Measurements from ENCODE around the gene SCYGR8.

DNA sequence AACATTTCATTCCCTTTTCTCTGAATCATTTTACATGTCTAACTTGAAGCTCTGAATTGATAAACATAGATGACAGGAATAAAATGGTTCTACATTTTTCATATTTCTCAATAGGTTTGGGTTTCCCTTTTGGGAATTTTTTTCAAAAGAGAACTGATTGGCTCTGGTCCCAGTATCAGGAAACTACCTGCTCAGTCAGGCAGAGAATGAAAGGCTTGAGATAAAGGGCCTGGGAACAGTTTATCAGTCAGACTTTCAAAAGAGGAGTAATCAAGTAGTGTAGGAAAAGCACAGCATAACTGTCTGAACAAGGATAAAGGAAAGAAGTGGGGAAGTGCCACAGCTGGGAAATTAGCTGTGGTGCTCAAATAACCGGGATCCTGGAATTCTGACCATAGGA is 39.6 kb downstream of the SCYGR8 start:
- TF ChIP-seq, protein P1, sequence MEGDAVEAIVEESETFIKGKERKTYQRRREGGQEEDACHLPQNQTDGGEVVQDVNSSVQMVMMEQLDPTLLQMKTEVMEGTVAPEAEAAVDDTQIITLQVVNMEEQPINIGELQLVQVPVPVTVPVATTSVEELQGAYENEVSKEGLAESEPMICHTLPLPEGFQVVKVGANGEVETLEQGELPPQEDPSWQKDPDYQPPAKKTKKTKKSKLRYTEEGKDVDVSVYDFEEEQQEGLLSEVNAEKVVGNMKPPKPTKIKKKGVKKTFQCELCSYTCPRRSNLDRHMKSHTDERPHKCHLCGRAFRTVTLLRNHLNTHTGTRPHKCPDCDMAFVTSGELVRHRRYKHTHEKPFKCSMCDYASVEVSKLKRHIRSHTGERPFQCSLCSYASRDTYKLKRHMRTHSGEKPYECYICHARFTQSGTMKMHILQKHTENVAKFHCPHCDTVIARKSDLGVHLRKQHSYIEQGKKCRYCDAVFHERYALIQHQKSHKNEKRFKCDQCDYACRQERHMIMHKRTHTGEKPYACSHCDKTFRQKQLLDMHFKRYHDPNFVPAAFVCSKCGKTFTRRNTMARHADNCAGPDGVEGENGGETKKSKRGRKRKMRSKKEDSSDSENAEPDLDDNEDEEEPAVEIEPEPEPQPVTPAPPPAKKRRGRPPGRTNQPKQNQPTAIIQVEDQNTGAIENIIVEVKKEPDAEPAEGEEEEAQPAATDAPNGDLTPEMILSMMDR (conservative IDR thresholded peaks at IDR 0.05; ENCODE audit: low read depth, low read length), result no peak
- no peak for TF ChIP-seq EZH2 (IDR thresholded peaks at IDR 0.05; ENCODE audit: borderline replicate concordance, low read depth, low read length, poor library complexity, severe bottlenecking)
